ENCODE results near the gene GAGE13.
"Not testable (repeated sequence)": the region's sequence is repeated elsewhere in the genome, so short reads cannot be mapped to it uniquely, and the experiment has no call there.

The GAGE13 gene

GRCh38 chrX:49331841-49332240 is 459 bp downstream of the GAGE13 start:
- not testable (repeated sequence) for DNase-seq (ENCODE audit: low read depth)

GRCh38 chrX:49341449-49341848 is 10.1 kb downstream of the GAGE13 start:
- DNase-seq (ENCODE audit: low read depth) = not testable (repeated sequence)

GRCh38 chrX:49344496-49345175 is 13.3 kb downstream of the GAGE13 start:
- not testable (repeated sequence) for DNase-seq (ENCODE audit: low read depth)

- DNase-seq (ENCODE audit: low read depth) = not testable (repeated sequence)
These were observed 14.0 kb downstream of the GAGE13 start for GRCh38 chrX:49345402-49345801.

- DNase-seq (ENCODE audit: low read depth) = not testable (repeated sequence)
These were observed 14.8 kb downstream of the GAGE13 start for GRCh38 chrX:49346150-49346549.

Data from EH (cell line).